ENCODE results near the gene CYB5R4.

GRCh38 chr6:83827050-83827449, 32.4 kb upstream of the CYB5R4 start:
- TF ChIP-seq POLR2A (IDR thresholded peaks at IDR 0.05) (no peak), CTCF (IDR thresholded peaks at IDR 0.05) (no peak), EP300 (IDR thresholded peaks at IDR 0.05) (no peak)
